ENCODE results near the gene WDR7. TPM values are rescaled to one million over a fixed set of nuclear protein-coding genes. Genes with fewer than 3 reads are reported as not detected.

The WDR7 gene
- total RNA-seq, 2 experiments from 2014 or later: 28.8 to 30.5 TPM

- Histone ChIP-seq H3K4me3 (ENCODE audit: low read length) (no peak overlapping the region), H3K27ac (ENCODE audit: low read depth in 1 of 2, low read length in 2 of 2) (no peak overlapping the region), H3K27me3 (ENCODE audit: control insufficient read depth in 1 of 2, insufficient read depth in 2 of 2, low read length in 2 of 2) (no peaks in the 10 kb centered on the region), H3K36me3 (ENCODE audit: insufficient read depth, low read length) (no peaks in the 10 kb centered on the region), H3K9me3 (ENCODE audit: control insufficient read depth in 1 of 2, insufficient read depth in 1 of 2, low read length in 2 of 2) (no peaks in the 10 kb centered on the region), H3K4me1 (ENCODE audit: insufficient read depth, low read length) (peaks cover 6% of the 10 kb centered on the region)
- peak; percentile 82 for ATAC-seq (ENCODE audit: poor library complexity)
- ChIA-PET POLR2A (interaction anchor here (0.6 kb wide), 1 partner anchor 221 kb away, joined by 4 read pairs; no protein-coding TSS in a partner anchor), CTCF (no interaction called here)
- H3K36me3 Mint-ChIP-seq (ENCODE audit: low read depth): no peaks in the 10 kb centered on the region
- no peaks in the 10 kb centered on the region for H3K27me3 Mint-ChIP-seq
- no peak overlapping the region for H3K27ac Mint-ChIP-seq
- intact Hi-C loops (cut with DNase I, micrococcal nuclease): loop anchor here in 1 of 2 experiments (5.0 kb wide), 1 partner anchor 689 kb away; no protein-coding TSS in a partner anchor
- TF ChIP-seq CTCF (IDR thresholded peaks at IDR 0.05): no peak
- DNase-seq: peak in 8 of 14 experiments; percentile 2 to 40 (median 26)
- H3K4me3 Mint-ChIP-seq: peak overlapping the region; percentile 23
- peaks cover 27% of the 10 kb centered on the region for H3K4me1 Mint-ChIP-seq (ENCODE audit: low read depth)
- no peaks in the 10 kb centered on the region for H3K9me3 Mint-ChIP-seq
Measured at GRCh38 chr18:56873441-56874140, 222.4 kb downstream of the WDR7 start.

- peaks cover 0 to 3% of the 10 kb centered on the region in 2 experiments for H3K9me3 ChIP-seq (ENCODE audit: control insufficient read depth in 1 of 2, insufficient read depth in 1 of 2, low read length in 2 of 2)
- H3K27ac Mint-ChIP-seq: no peak overlapping the region
- intact Hi-C loops (cut with DNase I, micrococcal nuclease): no loop called here
- no peaks in the 10 kb centered on the region for H3K27me3 ChIP-seq (ENCODE audit: control insufficient read depth in 1 of 2, insufficient read depth in 2 of 2, low read length in 2 of 2)
- H3K9me3 Mint-ChIP-seq: no peaks in the 10 kb centered on the region
- H3K4me3 ChIP-seq (ENCODE audit: low read length): no peak overlapping the region
- H3K4me1 Mint-ChIP-seq (ENCODE audit: low read depth): peaks cover 10% of the 10 kb centered on the region
- peaks cover 15% of the 10 kb centered on the region for H3K36me3 ChIP-seq (ENCODE audit: insufficient read depth, low read length)
- no peak overlapping the region for H3K4me3 Mint-ChIP-seq
- H3K36me3 Mint-ChIP-seq (ENCODE audit: low read depth): peaks cover 38% of the 10 kb centered on the region
- no peaks in the 10 kb centered on the region for H3K27me3 Mint-ChIP-seq
- ChIA-PET CTCF (no interaction called here), POLR2A (no interaction called here)
- ATAC-seq (ENCODE audit: poor library complexity) (no peak), DNase-seq (no peak)
- no peak for TF ChIP-seq CTCF (IDR thresholded peaks at IDR 0.05)
- no peak overlapping the region for H3K27ac ChIP-seq (ENCODE audit: low read depth in 1 of 2, low read length in 2 of 2)
- peaks cover under 1% of the 10 kb centered on the region for H3K4me1 ChIP-seq (ENCODE audit: insufficient read depth, low read length)
Measured at GRCh38 chr18:56878711-56879110, 227.6 kb downstream of the WDR7 start.

- DNase-seq: no peak
- Mint-ChIP-seq H3K27me3 (no peaks in the 10 kb centered on the region), H3K27ac (no peak overlapping the region), H3K4me3 (no peak overlapping the region), H3K4me1 (ENCODE audit: low read depth) (no peaks in the 10 kb centered on the region), H3K9me3 (peaks cover 2% of the 10 kb centered on the region), H3K36me3 (ENCODE audit: low read depth) (peaks cover 67% of the 10 kb centered on the region)
- no peak overlapping the region for H3K4me3 ChIP-seq (ENCODE audit: low read length)
- peaks cover 15% of the 10 kb centered on the region for H3K36me3 ChIP-seq (ENCODE audit: insufficient read depth, low read length)
- CTCF ChIA-PET: no interaction called here
- ATAC-seq (ENCODE audit: poor library complexity): no peak
- intact Hi-C loops (cut with DNase I, micrococcal nuclease): no loop called here
- H3K4me1 ChIP-seq (ENCODE audit: insufficient read depth, low read length): no peaks in the 10 kb centered on the region
- TF ChIP-seq CTCF (IDR thresholded peaks at IDR 0.05): no peak
- H3K9me3 ChIP-seq (ENCODE audit: control insufficient read depth in 1 of 2, insufficient read depth in 1 of 2, low read length in 2 of 2): peaks cover 3 to 4% of the 10 kb centered on the region in 2 experiments
- no peak overlapping the region for H3K27ac ChIP-seq (ENCODE audit: low read depth in 1 of 2, low read length in 2 of 2)
- no peaks in the 10 kb centered on the region for H3K27me3 ChIP-seq (ENCODE audit: control insufficient read depth in 1 of 2, insufficient read depth in 2 of 2, low read length in 2 of 2)
- POLR2A ChIA-PET: no interaction called here
Measured at GRCh38 chr18:56884511-56884910, 233.4 kb downstream of the WDR7 start.
